GM12878 (cell line): ENCODE data around the gene FGD5. TPM values are rescaled to one million over a fixed set of nuclear protein-coding genes. Genes with fewer than 3 reads are reported as not detected.

Experiments used
- ATAC-seq: fragments of 200-7000 bp; cut with Tn5 transposase; 3 replicates; pipeline ENCODE4 v1.9.1; 2020; ENCODE audit warnings: mild to moderate bottlenecking, moderate library complexity
- BruUV-seq: library from RNA; stranded (reverse); fragments of 400-500 nt; replicated peaks from 2 replicates; lab custom pipeline; 2021; lab: Mats Ljungman, UMichigan
- CTCF ChIA-PET: fragments of 300-600 bp; sonication (Branson Sonifier 250); formaldehyde crosslinking; extraction: SDS; loops from one replicate; lab custom pipeline; 2021; ENCODE audit warnings: inconsistent platforms; lab: Yijun Ruan, JAX
- POLR2A ChIA-PET: fragments of 350-600 bp; formaldehyde crosslinking; extraction: SDS; loops from one replicate; lab custom pipeline; 2021; ENCODE audit warnings: inconsistent platforms; lab: Charles Lee
- RAD21 ChIA-PET: fragments of 300-600 bp; sonication (Branson Sonifier 250); formaldehyde crosslinking; loops from one replicate; lab custom pipeline; 2023; ENCODE audit warnings: antibody characterized with exemption; ENCODE audit not compliant: unreplicated experiment; lab: Charles Lee
- SMC1A ChIA-PET: fragments of 300-600 bp; sonication (Branson Sonifier 250); formaldehyde crosslinking; loops from one replicate; lab custom pipeline; 2023; ENCODE audit not compliant: unreplicated experiment, uncharacterized antibody; lab: Charles Lee
- DNase-seq: peaks from one replicate; pipeline ENCODE4 v3.0.0-alpha.2; 2011; ENCODE audit warnings: low read depth, low spot score
- FAIRE-seq: peaks from 3 replicates; lab custom pipeline; 2011; peaks lifted over from hg19 to GRCh38; lab: Jason Lieb, UNC
- H2AFZ ChIP-seq: 2 replicates; pipeline ENCODE4 v1.6.0; 2011; ENCODE audit warnings: low read depth, low read length, control low read depth; ENCODE audit not compliant: control insufficient read depth
- H3K27ac ChIP-seq: 2 replicates; pipeline ENCODE4 v1.5.1; 2011; ENCODE audit warnings: control low read depth; ENCODE audit not compliant: control insufficient read depth, insufficient read depth
- H3K27me3 ChIP-seq, 2 experiments: replicated peaks in 1 of 2; 2 replicates each; pipeline versions ENCODE4 v1.6.0 to v1.6.1; 2011; ENCODE audit warnings: low read length in 1 of 2; ENCODE audit not compliant: control insufficient read depth in 2 of 2, insufficient read depth in 2 of 2
- H3K36me3 ChIP-seq, 2 experiments: 2 replicates each; pipeline ENCODE4 v1.5.1; 2011; ENCODE audit warnings: low read length in 1 of 2; ENCODE audit not compliant: control insufficient read depth in 2 of 2, insufficient read depth in 2 of 2
- H3K4me1 ChIP-seq: 2 replicates; pipeline ENCODE4 v1.6.1; 2011; ENCODE audit warnings: mild to moderate bottlenecking, low read length, moderate library complexity, mixed read lengths; ENCODE audit not compliant: control insufficient read depth, insufficient read depth
- H3K4me2 ChIP-seq: 2 replicates; pipeline ENCODE4 v1.6.0; 2011; ENCODE audit warnings: control low read depth; ENCODE audit not compliant: control insufficient read depth, insufficient read depth
- H3K4me3 ChIP-seq: fragments of 200-600 bp; sonication (generic); 2 replicates; pipeline ENCODE4 v1.5.1; 2016
- H3K79me2 ChIP-seq: 2 replicates; pipeline ENCODE4 v1.6.0; 2011; ENCODE audit warnings: low read length; ENCODE audit not compliant: control insufficient read depth, insufficient read depth
- H3K9ac ChIP-seq: 2 replicates; pipeline ENCODE4 v1.8.0; 2011; ENCODE audit warnings: low read length, control low read depth, mixed read lengths; ENCODE audit not compliant: control insufficient read depth, insufficient read depth
- H3K9me3 ChIP-seq: replicated peaks from 3 replicates; pipeline ENCODE4 v1.5.1; 2011; ENCODE audit warnings: mild to moderate bottlenecking, low read length; ENCODE audit not compliant: control insufficient read depth, insufficient read depth
- H4K20me1 ChIP-seq: 2 replicates; pipeline ENCODE4 v1.6.0; 2011; ENCODE audit not compliant: control insufficient read depth, insufficient read depth
- BCLAF1 ChIP-seq: fragments of 450-650 bp; IDR thresholded peaks from 2 replicates; pipeline ENCODE4 v1.6.1; 2017; ENCODE audit warnings: antibody characterized with exemption, mild to moderate bottlenecking, moderate library complexity
- CHD2 ChIP-seq: IDR thresholded peaks from 2 replicates; pipeline ENCODE4 v1.6.1; 2011; ENCODE audit warnings: low read depth, low read length, improper control_type of control experiment, borderline replicate concordance
- CREM ChIP-seq: IDR thresholded peaks from 2 replicates; pipeline ENCODE4 v1.6.1; 2014; ENCODE audit warnings: antibody characterized with exemption, low read depth
- DPF2 ChIP-seq: fragments of 450-650 bp; IDR thresholded peaks from 2 replicates; pipeline ENCODE4 v1.6.1; 2017; ENCODE audit warnings: mild to moderate bottlenecking
- ESRRA ChIP-seq: IDR thresholded peaks from 2 replicates; pipeline ENCODE4 v1.6.1; 2012; ENCODE audit warnings: mild to moderate bottlenecking, low read length, improper control_type of control experiment
- ETV6 ChIP-seq, 2 experiments: fragments of 450-650 bp in 1 of 2; IDR thresholded peaks in 1 of 2; conservative IDR thresholded peaks in 1 of 2; 2 replicates each; pipeline ENCODE4 v1.6.1; 2014; ENCODE audit warnings: antibody characterized with exemption in 1 of 2, borderline replicate concordance in 1 of 2, low read depth in 1 of 2, mild to moderate bottlenecking in 1 of 2, moderate library complexity in 1 of 2
- FOXK2 ChIP-seq: fragments of 450-650 bp; IDR thresholded peaks from 2 replicates; pipeline ENCODE4 v1.6.1; 2017; ENCODE audit warnings: mild to moderate bottlenecking, moderate library complexity
- HSF1 ChIP-seq: fragments of 150-350 bp; IDR thresholded peaks from 2 replicates; pipeline ENCODE4 v1.6.1; 2014; ENCODE audit warnings: mild to moderate bottlenecking, low read depth, low read length
- IKZF1 ChIP-seq: fragments of 450-650 bp; conservative IDR thresholded peaks from 2 replicates; pipeline ENCODE4 v1.6.1; 2017; ENCODE audit warnings: antibody characterized with exemption, mild to moderate bottlenecking
- JUND ChIP-seq: IDR thresholded peaks from 2 replicates; pipeline ENCODE4 v1.6.1; 2012; ENCODE audit warnings: low read depth, mild to moderate bottlenecking, low read length, improper control_type of control experiment, moderate library complexity
- KDM1A ChIP-seq: fragments of 200-600 bp; sonication (generic); IDR thresholded peaks from 2 replicates; pipeline ENCODE4 v1.6.1; 2016; ENCODE audit warnings: borderline replicate concordance
- MYC ChIP-seq: IDR thresholded peaks from 2 replicates; pipeline ENCODE4 v1.6.1; 2011; ENCODE audit warnings: mild to moderate bottlenecking, low read length, moderate library complexity, inconsistent platforms; ENCODE audit not compliant: insufficient read depth, insufficient replicate concordance, insufficient read length, severe bottlenecking
- NFIC ChIP-seq: IDR thresholded peaks from 2 replicates; pipeline ENCODE4 v1.6.1; 2012; ENCODE audit warnings: low read depth, mild to moderate bottlenecking, inconsistent platforms, low read length, moderate library complexity
- NKRF ChIP-seq: fragments of 450-650 bp; conservative IDR thresholded peaks from 2 replicates; pipeline ENCODE4 v1.6.1; 2017; ENCODE audit warnings: mild to moderate bottlenecking, moderate library complexity
- POU2F2 ChIP-seq: IDR thresholded peaks from 3 replicates; pipeline ENCODE4 v1.6.1; 2011; ENCODE audit warnings: low read depth, mild to moderate bottlenecking, low read length, borderline replicate concordance
- RUNX3 ChIP-seq: IDR thresholded peaks from 2 replicates; pipeline ENCODE4 v1.6.1; 2012; ENCODE audit warnings: low read length, inconsistent platforms
- SRF ChIP-seq, 2 experiments: IDR thresholded peaks; 2 replicates each; pipeline ENCODE4 v1.6.1; 2011; ENCODE audit warnings: low read depth in 2 of 2, low read length in 2 of 2, mild to moderate bottlenecking in 1 of 2, moderate library complexity in 1 of 2
- TAF1 ChIP-seq: IDR thresholded peaks from 2 replicates; pipeline ENCODE4 v1.6.1; 2011; ENCODE audit warnings: mild to moderate bottlenecking, low read depth, low read length, borderline replicate concordance
- WGBS: methylation state at CpG from one replicate; pipeline ENCODE4 v1.1.6; 2016; ENCODE audit warnings: low lambda C conversion rate; ENCODE audit not compliant: insufficient replicate concordance, insufficient coverage; ENCODE audit errors: missing lambda C conversion rate; 5-methylcytosine and 5-hydroxymethylcytosine counted together
- in situ Hi-C: fragments of 300-500 bp; cut with MboI; formaldehyde crosslinking; loops from 9 replicates; pipeline ENCODE4 v1.14.3; 2018; ENCODE audit warnings: mixed read lengths
- intact Hi-C: fragments of 100-400 bp; cut with micrococcal nuclease; formaldehyde crosslinking; loops from one replicate; pipeline ENCODE4 v1.14.2; 2022; ENCODE audit not compliant: unreplicated experiment
- polyA plus RNA-seq, 11 experiments: library from polyadenylated mRNA; depleted of rRNA in 4 of 11; unstranded in 6 of 11; stranded (reverse) in 5 of 11; fragments of >200 nt; fragmentation: Nextera tagmentation in 4 of 11; fragmentation: Illumina TruSeq in 1 of 11; extraction: Ambion mirVana in 4 of 11; extraction: Trizol in 1 of 11; gene quantifications; 1 replicate in 1 of 11; 2 replicates in 10 of 11; pipeline versions ENCODE4 v1.2.1 to v1.2.3, GENCODE V29; 2011 to 2016; ENCODE audit warnings: inconsistent platforms in 2 of 11, missing spikeins in 2 of 11, low read depth in 1 of 11
- total RNA-seq, 4 experiments: library from RNA; depleted of rRNA in 3 of 4; stranded (reverse); fragments of >200 nt in 3 of 4; fragmentation: Illumina TruSeq in 1 of 4; extraction: Trizol in 1 of 4; gene quantifications; 2 replicates each; pipeline versions ENCODE4 v1.2.1 to v1.2.3, GENCODE V29; 2013 to 2021

The FGD5 gene
- total and polyA plus RNA-seq, 10 of the 15 experiments (the other 5 are each of a cell fraction or from before 2014, with no cell fraction given) = 0.03 to 0.13 (median 0.11) TPM; not detected in 3

- TF ChIP-seq HSF1 (no peak), TAF1 (no peak), NFIC (no peak), FOXK2 (no peak), JUND (no peak), CHD2 (no peak), ETV6 (conservative IDR thresholded peaks at IDR 0.05 in 1 of 2, IDR thresholded peaks at IDR 0.05 in 1 of 2; ENCODE audit: borderline replicate concordance in 1 of 2, low read depth in 1 of 2) (no peak), KDM1A (no peak)
Measured at GRCh38 chr3:14967285-14967684, 148.5 kb downstream of the FGD5 start (continued).

GRCh38 chr3:14969671-14970070, 150.9 kb downstream of the FGD5 start:
- H2AFZ ChIP-seq = no peak overlapping the region
- no peak for DNase-seq
- H3K4me1 ChIP-seq = no peaks in the 10 kb centered on the region
- H3K9ac ChIP-seq = no peak overlapping the region
- WGBS = 100% methylated on average over 1 of the region's 1 CpG
- RAD21 ChIA-PET = no interaction called here
- BruUV-seq = no TSS peak
- CTCF ChIA-PET = no interaction called here
- H3K27me3 ChIP-seq = no peaks in the 10 kb centered on the region
- peaks cover 2 to 3% of the 10 kb centered on the region in 2 experiments; a peak in 2 of 4 replicates for H3K36me3 ChIP-seq
- H3K79me2 ChIP-seq = peaks cover 6% of the 10 kb centered on the region
- no peak overlapping the region for H3K27ac ChIP-seq
- SMC1A ChIA-PET = interaction anchor here (1.8 kb wide), 1 partner anchor 11 kb away, joined by 5 read pairs; no protein-coding TSS in a partner anchor
- FAIRE-seq = no peak
- no peak overlapping the region for H3K4me2 ChIP-seq
- intact Hi-C loops = no loop called here
- no peak overlapping the region for H3K4me3 ChIP-seq
- POLR2A ChIA-PET = interaction anchor here (0.7 kb wide), 1 partner anchor 9 kb away, joined by 8 read pairs; no protein-coding TSS in a partner anchor
- peaks cover 6% of the 10 kb centered on the region for H3K9me3 ChIP-seq
- no peak for ATAC-seq
- no peaks in the 10 kb centered on the region for H4K20me1 ChIP-seq
- in situ Hi-C loops = no loop called here
- TF ChIP-seq RUNX3 (no peak), BCLAF1 (no peak), IKZF1 (no peak), CREM (no peak), POU2F2 (no peak), TAF1 (no peak), NKRF (no peak), MYC (no peak), SRF (IDR thresholded peaks at IDR 0.05; ENCODE audit: low read depth in 2 of 2, low read length in 2 of 2) (no peak), DPF2 (no peak), ESRRA (no peak)
